GM23338 (cell line): ENCODE results near the gene CCNY. TPM values are rescaled to one million over a fixed set of nuclear protein-coding genes. Genes with fewer than 3 reads are reported as not detected.

Experiments
- ATAC-seq: fragments of 200-7000 bp; cut with Tn5 transposase; 3 replicates; pipeline ENCODE4 v1.9.1; 2020
- DNase-seq: peaks from one replicate; pipeline ENCODE4 v3.0.0-alpha.2; 2015; ENCODE audit warnings: low spot score
- H2AFZ ChIP-seq: fragments of 200-600 bp; sonication (generic); 2 replicates; pipeline ENCODE4 v1.8.0; 2016; ENCODE audit warnings: antibody characterized with exemption, mild to moderate bottlenecking, moderate library complexity
- H3F3A ChIP-seq: fragments of 200-600 bp; sonication (generic); replicated peaks from 2 replicates; pipeline ENCODE4 v1.8.0; 2017; ENCODE audit warnings: antibody characterized with exemption, mixed run types, low read depth
- H3K27ac ChIP-seq: fragments of 200-600 bp; sonication (generic); 2 replicates; pipeline ENCODE4 v1.6.1; 2016; ENCODE audit warnings: low read depth
- H3K27me3 ChIP-seq: fragments of 200-600 bp; sonication (generic); 2 replicates; pipeline ENCODE4 v1.8.0; 2016; ENCODE audit warnings: mild to moderate bottlenecking, mixed run types, moderate library complexity; ENCODE audit not compliant: insufficient read depth
- H3K36me3 ChIP-seq: fragments of 200-600 bp; sonication (generic); 2 replicates; pipeline ENCODE4 v1.8.0; 2016; ENCODE audit warnings: mild to moderate bottlenecking; ENCODE audit not compliant: insufficient read depth
- H3K4me1 ChIP-seq: fragments of 200-600 bp; sonication (generic); 2 replicates; pipeline ENCODE4 v1.8.0; 2016; ENCODE audit warnings: mild to moderate bottlenecking, moderate library complexity; ENCODE audit not compliant: insufficient read depth
- H3K4me2 ChIP-seq: fragments of 200-600 bp; sonication (generic); 2 replicates; pipeline ENCODE4 v1.7.1; 2017; ENCODE audit warnings: mixed run types
- H3K4me3 ChIP-seq: fragments of 200-600 bp; sonication (generic); 2 replicates; pipeline ENCODE4 v1.6.1; 2016; ENCODE audit warnings: mixed run types
- H3K79me2 ChIP-seq: fragments of 200-600 bp; sonication (generic); replicated peaks from 2 replicates; pipeline ENCODE4 v1.8.0; 2017; ENCODE audit warnings: mild to moderate bottlenecking; ENCODE audit not compliant: insufficient read depth
- H3K9me2 ChIP-seq: fragments of 200-600 bp; sonication (generic); 2 replicates; pipeline ENCODE4 v1.8.0; 2017; ENCODE audit not compliant: insufficient read depth
- H4K20me1 ChIP-seq: fragments of 200-600 bp; sonication (generic); replicated peaks from 2 replicates; pipeline ENCODE4 v1.8.0; 2017; ENCODE audit warnings: mild to moderate bottlenecking; ENCODE audit not compliant: insufficient read depth
- H3K27ac Mint-ChIP-seq: 2 replicates; pipeline ENCODE4 v1.8.0; 2020; ENCODE audit warnings: inconsistent platforms, mild to moderate bottlenecking, moderate library complexity, mixed read lengths
- H3K27me3 Mint-ChIP-seq: 3 replicates; pipeline ENCODE4 v1.8.0; 2022; ENCODE audit warnings: low read depth, mild to moderate bottlenecking, moderate library complexity, mixed read lengths, inconsistent platforms; ENCODE audit not compliant: insufficient read depth, poor library complexity
- H3K36me3 Mint-ChIP-seq: 3 replicates; pipeline ENCODE4 v1.8.0; 2021; ENCODE audit warnings: low read depth, mild to moderate bottlenecking, inconsistent platforms, moderate library complexity, mixed read lengths
- H3K4me1 Mint-ChIP-seq: 3 replicates; pipeline ENCODE4 v1.8.0; 2020; ENCODE audit warnings: mild to moderate bottlenecking, inconsistent platforms, mixed read lengths
- H3K4me3 Mint-ChIP-seq: 3 replicates; pipeline ENCODE4 v1.8.0; 2021; ENCODE audit warnings: moderate library complexity, mild to moderate bottlenecking, inconsistent platforms, mixed read lengths
- H3K9me3 Mint-ChIP-seq: 3 replicates; pipeline ENCODE4 v1.8.0; 2020; ENCODE audit warnings: moderate library complexity, mild to moderate bottlenecking, inconsistent platforms, mixed read lengths
- CREB1 ChIP-seq: fragments of 250-450 bp; sonication (Bioruptor Pico); IDR thresholded peaks from 2 replicates; pipeline ENCODE4 v1.5.0; 2020; ENCODE audit warnings: low read depth, mild to moderate bottlenecking, moderate library complexity
- ETS1 ChIP-seq: IDR thresholded peaks from 2 replicates; pipeline ENCODE4 v1.6.1; 2016; ENCODE audit warnings: antibody characterized with exemption
- EZH2 ChIP-seq: fragments of 200-600 bp; sonication (generic); IDR thresholded peaks from one replicate; pipeline ENCODE4 v1.8.0; 2017; ENCODE audit warnings: antibody characterized with exemption, mild to moderate bottlenecking, low read depth; ENCODE audit not compliant: unreplicated experiment
- EZH2phosphoT487 ChIP-seq: fragments of 200-600 bp; sonication (generic); IDR thresholded peaks from one replicate; pipeline ENCODE4 v1.8.1; 2018; ENCODE audit warnings: antibody characterized with exemption; ENCODE audit not compliant: unreplicated experiment
- JUNB ChIP-seq: IDR thresholded peaks from one replicate; pipeline ENCODE4 v1.6.1; 2016; ENCODE audit warnings: antibody characterized with exemption; ENCODE audit not compliant: unreplicated experiment
- NANOG ChIP-seq: IDR thresholded peaks from 2 replicates; pipeline ENCODE4 v1.6.1; 2016; ENCODE audit warnings: antibody characterized with exemption, borderline replicate concordance
- POLR2AphosphoS5 ChIP-seq: IDR thresholded peaks from 2 replicates; pipeline ENCODE4 v1.6.1; 2016; ENCODE audit warnings: antibody characterized with exemption, low read depth
- REST ChIP-seq: IDR thresholded peaks from one replicate; pipeline ENCODE4 v1.6.1; 2018; ENCODE audit warnings: antibody characterized with exemption; ENCODE audit not compliant: unreplicated experiment
- STAT1 ChIP-seq: IDR thresholded peaks from one replicate; pipeline ENCODE4 v1.6.1; 2016; ENCODE audit warnings: antibody characterized with exemption; ENCODE audit not compliant: unreplicated experiment
- ZNF114 ChIP-seq: fragments of 250-450 bp; sonication (Bioruptor Pico); IDR thresholded peaks from 2 replicates; pipeline ENCODE4 v1.5.0; 2020; ENCODE audit warnings: mild to moderate bottlenecking, moderate library complexity
- ZNF331 ChIP-seq: fragments of 250-450 bp; sonication (Bioruptor Pico); IDR thresholded peaks from 2 replicates; pipeline ENCODE4 v1.5.0; 2020; ENCODE audit warnings: low read depth, mild to moderate bottlenecking, moderate library complexity
- ZNF462 ChIP-seq: fragments of 250-450 bp; sonication (Bioruptor Pico); IDR thresholded peaks from 2 replicates; pipeline ENCODE4 v1.5.0; 2020; ENCODE audit warnings: mild to moderate bottlenecking, moderate library complexity
- polyA plus RNA-seq: library from polyadenylated mRNA; unstranded; fragments of >200 nt; fragmentation: Nextera tagmentation; extraction: Ambion mirVana; gene quantifications from 2 replicates; pipeline ENCODE4 v1.2.1, GENCODE V29; 2016
- total RNA-seq: library from RNA; depleted of rRNA; stranded (reverse); fragments of >200 nt; shearing (Covaris generic); gene quantifications from 2 replicates; pipeline ENCODE4 v1.2.3, GENCODE V29; 2014
- TF ChIP-seq, protein P1 (sequence below), 2 experiments: fragments of 200-600 bp in 1 of 2; sonication (generic) in 1 of 2; conservative IDR thresholded peaks; 2 replicates each; pipeline versions ENCODE4 v1.5.1 to v1.6.1; 2016 to 2017; ENCODE audit warnings: antibody characterized with exemption in 2 of 2, low read depth in 2 of 2, mild to moderate bottlenecking in 2 of 2, moderate library complexity in 1 of 2

Gene CCNY
- total and polyA plus RNA-seq, 2 experiments from 2014 or later: 14.2 to 29.0 TPM

DNA sequence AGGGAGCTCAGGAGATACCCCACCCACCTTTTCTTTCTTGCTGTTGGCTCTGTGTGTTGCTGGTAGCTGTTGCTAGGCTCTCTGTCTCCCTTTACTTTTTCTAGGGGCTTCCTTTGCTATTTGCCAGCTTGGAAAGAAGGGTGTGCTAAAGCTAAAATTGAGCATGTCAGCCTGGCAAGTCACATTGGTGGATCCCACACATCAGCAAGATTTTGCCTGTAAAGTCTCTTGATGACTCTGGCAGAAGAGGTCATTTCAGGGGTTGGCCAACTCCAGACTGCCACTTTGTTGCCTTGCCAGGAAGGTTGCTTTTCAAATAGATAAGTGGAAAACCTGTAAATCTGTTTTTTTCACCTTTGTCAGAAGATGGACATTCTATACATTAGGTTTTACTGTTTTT is 9.9 kb downstream of the CCNY start:
- no peaks in the 10 kb centered on the region for H3K9me3 Mint-ChIP-seq
- Histone ChIP-seq H3K4me2 (no peak overlapping the region), H3K27ac (no peak overlapping the region), H2AFZ (no peak overlapping the region), H3K36me3 (no peaks in the 10 kb centered on the region), H3K4me3 (no peak overlapping the region), H3K27me3 (no peaks in the 10 kb centered on the region), H3K4me1 (peaks cover 2% of the 10 kb centered on the region; the same call in 1 of the 2 replicates), H4K20me1 (peaks cover 56% of the 10 kb centered on the region), H3F3A (no peaks in the 10 kb centered on the region), H3K9me2 (no peaks in the 10 kb centered on the region), H3K79me2 (peaks cover 100% of the 10 kb centered on the region)
- ATAC-seq (peak; percentile 29; the same call in 2 of the 3 replicates), DNase-seq (no peak)
- no peak overlapping the region for H3K4me3 Mint-ChIP-seq
- H3K27me3 Mint-ChIP-seq: no peaks in the 10 kb centered on the region
- H3K36me3 Mint-ChIP-seq: no peaks in the 10 kb centered on the region
- no peak overlapping the region; the same call in 1 of the 2 replicates for H3K27ac Mint-ChIP-seq
- H3K4me1 Mint-ChIP-seq: peaks cover 36% of the 10 kb centered on the region
- TF ChIP-seq ZNF462 (CRISPR knock-in tag) (no peak), STAT1 (no peak), NANOG (no peak), ZNF114 (no peak), REST (no peak), POLR2AphosphoS5 (no peak), CREB1 (CRISPR knock-in tag) (no peak), ETS1 (no peak), EZH2 (no peak), JUNB (no peak), ZNF331 (CRISPR knock-in tag) (no peak), EZH2phosphoT487 (no peak)
- TF ChIP-seq, protein P1, sequence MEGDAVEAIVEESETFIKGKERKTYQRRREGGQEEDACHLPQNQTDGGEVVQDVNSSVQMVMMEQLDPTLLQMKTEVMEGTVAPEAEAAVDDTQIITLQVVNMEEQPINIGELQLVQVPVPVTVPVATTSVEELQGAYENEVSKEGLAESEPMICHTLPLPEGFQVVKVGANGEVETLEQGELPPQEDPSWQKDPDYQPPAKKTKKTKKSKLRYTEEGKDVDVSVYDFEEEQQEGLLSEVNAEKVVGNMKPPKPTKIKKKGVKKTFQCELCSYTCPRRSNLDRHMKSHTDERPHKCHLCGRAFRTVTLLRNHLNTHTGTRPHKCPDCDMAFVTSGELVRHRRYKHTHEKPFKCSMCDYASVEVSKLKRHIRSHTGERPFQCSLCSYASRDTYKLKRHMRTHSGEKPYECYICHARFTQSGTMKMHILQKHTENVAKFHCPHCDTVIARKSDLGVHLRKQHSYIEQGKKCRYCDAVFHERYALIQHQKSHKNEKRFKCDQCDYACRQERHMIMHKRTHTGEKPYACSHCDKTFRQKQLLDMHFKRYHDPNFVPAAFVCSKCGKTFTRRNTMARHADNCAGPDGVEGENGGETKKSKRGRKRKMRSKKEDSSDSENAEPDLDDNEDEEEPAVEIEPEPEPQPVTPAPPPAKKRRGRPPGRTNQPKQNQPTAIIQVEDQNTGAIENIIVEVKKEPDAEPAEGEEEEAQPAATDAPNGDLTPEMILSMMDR (conservative IDR thresholded peaks at IDR 0.05; ENCODE audit: low read depth in 2 of 2): no peak
